ENCODE results near the gene SLC16A14.

- TF ChIP-seq CTCF (IDR thresholded peaks at IDR 0.05) (no peak), SMC3 (IDR thresholded peaks at IDR 0.05; ENCODE audit: low read depth, low read length) (no peak), MAX (IDR thresholded peaks at IDR 0.05; ENCODE audit: low read depth) (no peak), NRF1 (IDR thresholded peaks at IDR 0.05; ENCODE audit: low read depth, low read length) (no peak), EZH2phosphoT487 (IDR thresholded peaks at IDR 0.05; ENCODE audit: borderline replicate concordance, low read depth) (no peak), MXI1 (IDR thresholded peaks at IDR 0.05; ENCODE audit: low read depth, low read length) (no peak), REST (IDR thresholded peaks at IDR 0.05; ENCODE audit: low read depth, low read length) (no peak), EP300 (IDR thresholded peaks at IDR 0.05; ENCODE audit: borderline replicate concordance in 1 of 2, low read depth in 1 of 2, low read length in 1 of 2) (no peak), YY1 (IDR thresholded peaks at IDR 0.05; ENCODE audit: low read depth) (no peak), FOSL2 (IDR thresholded peaks at IDR 0.05; ENCODE audit: borderline replicate concordance, low read depth) (no peak), USF2 (IDR thresholded peaks at IDR 0.05; ENCODE audit: borderline replicate concordance, low read depth, low read length) (no peak), POLR2AphosphoS5 (IDR thresholded peaks at IDR 0.05; ENCODE audit: low read depth, low read length) (no peak)
These were observed 51.9 kb downstream of the SLC16A14 start for GRCh38 chr2:230016844-230017243.

Data from SK-N-SH (cell line).